CD4-positive, alpha-beta T cell (primary cell): ENCODE results near the gene SCLT1. TPM values are rescaled to one million over a fixed set of nuclear protein-coding genes. Genes with fewer than 3 reads are reported as not detected.

Experiments
- ATAC-seq: fragments of 200-7000 bp; cut with Tn5 transposase; one replicate; pipeline ENCODE4 v1.10.0; 2022; ENCODE audit warnings: mild to moderate bottlenecking; ENCODE audit not compliant: poor library complexity
- CTCF ChIA-PET: fragments of 350-600 bp; sonication (Branson Sonifier 250); formaldehyde crosslinking; loops from one replicate; lab custom pipeline; 2021; ENCODE audit warnings: antibody characterized with exemption, inconsistent platforms; lab: Charles Lee
- POLR2A ChIA-PET: fragments of 350-600 bp; sonication (Branson Sonifier 250); formaldehyde crosslinking; loops from one replicate; lab custom pipeline; 2021; ENCODE audit warnings: antibody characterized with exemption, inconsistent platforms; lab: Charles Lee
- DNase-seq, 14 experiments: peaks; one replicate each; pipeline ENCODE4 v3.0.0-alpha.2; 2013 to 2020; ENCODE audit warnings: mixed read lengths in 2 of 14
- H3K27ac ChIP-seq, 2 donors: one replicate each; pipeline versions ENCODE4 v1.5.1 to v1.7.0; 2013; ENCODE audit warnings: low read length in 2 of 2, low read depth in 1 of 2, mild to moderate bottlenecking in 1 of 2
- H3K27me3 ChIP-seq, 2 experiments: 1 replicate in 1 of 2; 2 replicates in 1 of 2; pipeline versions ENCODE4 v1.6.1 to v1.7.0; 2013; ENCODE audit warnings: low read length in 2 of 2, control low read depth in 1 of 2, mild to moderate bottlenecking in 1 of 2, moderate library complexity in 1 of 2; ENCODE audit not compliant: insufficient read depth in 2 of 2, control insufficient read depth in 1 of 2
- H3K36me3 ChIP-seq: one replicate; pipeline ENCODE4 v1.6.1; 2013; ENCODE audit warnings: low read length, control low read depth; ENCODE audit not compliant: insufficient read depth
- H3K4me1 ChIP-seq: one replicate; pipeline ENCODE4 v1.6.1; 2013; ENCODE audit warnings: low read length, control low read depth; ENCODE audit not compliant: insufficient read depth
- H3K4me3 ChIP-seq: one replicate; pipeline ENCODE4 v1.5.1; 2013; ENCODE audit warnings: mild to moderate bottlenecking, low read length, moderate library complexity
- H3K9me3 ChIP-seq, 2 experiments: 1 replicate in 1 of 2; 2 replicates in 1 of 2; pipeline versions ENCODE4 v1.6.1 to v1.7.0; 2013; ENCODE audit warnings: low read length in 2 of 2, mild to moderate bottlenecking in 2 of 2, control low read depth in 1 of 2, moderate library complexity in 1 of 2; ENCODE audit not compliant: control insufficient read depth in 1 of 2, insufficient read depth in 1 of 2
- H3K27ac Mint-ChIP-seq: one replicate; pipeline ENCODE4 v1.8.0; 2020; ENCODE audit warnings: mixed read lengths
- H3K27me3 Mint-ChIP-seq: one replicate; pipeline ENCODE4 v1.8.0; 2021; ENCODE audit warnings: mixed read lengths
- H3K36me3 Mint-ChIP-seq: one replicate; pipeline ENCODE4 v1.8.0; 2021; ENCODE audit warnings: low read depth, mixed read lengths
- H3K4me1 Mint-ChIP-seq: one replicate; pipeline ENCODE4 v1.8.0; 2021; ENCODE audit warnings: low read depth, mixed read lengths
- H3K4me3 Mint-ChIP-seq: one replicate; pipeline ENCODE4 v1.8.0; 2020; ENCODE audit warnings: mild to moderate bottlenecking, mixed read lengths
- H3K9me3 Mint-ChIP-seq: one replicate; pipeline ENCODE4 v1.8.0; 2020; ENCODE audit warnings: mixed read lengths
- intact Hi-C, 2 experiments: fragments of 100-400 bp; cut with DNase I in 1 of 2; cut with micrococcal nuclease in 1 of 2; formaldehyde crosslinking; loops; one replicate each; pipeline versions ENCODE4 v1.15.1 to v1.9.0; 2023 to 2025; cut with DNase I, micrococcal nuclease
- total RNA-seq, 174 experiments: library from RNA in 2 of 174; stranded (reverse) in 2 of 174; gene quantifications; one replicate each; pipeline ENCODE4 v1.2.3 and lab custom pipeline; 2021 to 2026
- TF ChIP-seq, protein P1 (sequence below): fragments of 200-600 bp; IDR thresholded peaks from one replicate; pipeline ENCODE4 v1.8.0; 2022; ENCODE audit warnings: antibody characterized with exemption, mild to moderate bottlenecking

The SCLT1 gene
- total RNA-seq, 2 experiments from 2014 or later, result 21.8 to 21.9 TPM

GRCh38 chr4:129064717-129065116, 28.6 kb downstream of the SCLT1 start:
- intact Hi-C loops, result no loop called here
- Mint-ChIP-seq H3K4me1 (no peaks in the 10 kb centered on the region), H3K27me3 (no peaks in the 10 kb centered on the region), H3K36me3 (peaks cover 93% of the 10 kb centered on the region), H3K27ac (no peak overlapping the region), H3K9me3 (peaks cover 34% of the 10 kb centered on the region), H3K4me3 (no peak overlapping the region)
- no peak for ATAC-seq
- no peak for DNase-seq
- H3K27ac ChIP-seq, result no peak overlapping the region
- TF ChIP-seq, protein P1, sequence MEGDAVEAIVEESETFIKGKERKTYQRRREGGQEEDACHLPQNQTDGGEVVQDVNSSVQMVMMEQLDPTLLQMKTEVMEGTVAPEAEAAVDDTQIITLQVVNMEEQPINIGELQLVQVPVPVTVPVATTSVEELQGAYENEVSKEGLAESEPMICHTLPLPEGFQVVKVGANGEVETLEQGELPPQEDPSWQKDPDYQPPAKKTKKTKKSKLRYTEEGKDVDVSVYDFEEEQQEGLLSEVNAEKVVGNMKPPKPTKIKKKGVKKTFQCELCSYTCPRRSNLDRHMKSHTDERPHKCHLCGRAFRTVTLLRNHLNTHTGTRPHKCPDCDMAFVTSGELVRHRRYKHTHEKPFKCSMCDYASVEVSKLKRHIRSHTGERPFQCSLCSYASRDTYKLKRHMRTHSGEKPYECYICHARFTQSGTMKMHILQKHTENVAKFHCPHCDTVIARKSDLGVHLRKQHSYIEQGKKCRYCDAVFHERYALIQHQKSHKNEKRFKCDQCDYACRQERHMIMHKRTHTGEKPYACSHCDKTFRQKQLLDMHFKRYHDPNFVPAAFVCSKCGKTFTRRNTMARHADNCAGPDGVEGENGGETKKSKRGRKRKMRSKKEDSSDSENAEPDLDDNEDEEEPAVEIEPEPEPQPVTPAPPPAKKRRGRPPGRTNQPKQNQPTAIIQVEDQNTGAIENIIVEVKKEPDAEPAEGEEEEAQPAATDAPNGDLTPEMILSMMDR, result no peak
- POLR2A ChIA-PET, result no interaction called here
- H3K9me3 ChIP-seq, result peaks cover 21 to 40% of the 10 kb centered on the region in 2 experiments
- H3K4me3 ChIP-seq, result no peak overlapping the region
- no peaks in the 10 kb centered on the region for H3K4me1 ChIP-seq
- no peaks in the 10 kb centered on the region for H3K27me3 ChIP-seq
- CTCF ChIA-PET, result no interaction called here
- no peaks in the 10 kb centered on the region for H3K36me3 ChIP-seq

- no peaks in the 10 kb centered on the region for H3K4me1 Mint-ChIP-seq
- no peak overlapping the region for H3K4me3 Mint-ChIP-seq
- peaks cover 38% of the 10 kb centered on the region for H3K9me3 Mint-ChIP-seq
- no peak overlapping the region for H3K27ac Mint-ChIP-seq
- no peaks in the 10 kb centered on the region for H3K4me1 ChIP-seq
- no peak overlapping the region for H3K27ac ChIP-seq
- H3K36me3 Mint-ChIP-seq, result peaks cover 92% of the 10 kb centered on the region
- H3K9me3 ChIP-seq, result peaks cover 21 to 49% of the 10 kb centered on the region in 2 experiments
- ChIA-PET CTCF (no interaction called here), POLR2A (no interaction called here)
- TF ChIP-seq, protein P1, result no peak
- ATAC-seq (no peak), DNase-seq (no peak)
- no peaks in the 10 kb centered on the region for H3K27me3 ChIP-seq
- no peaks in the 10 kb centered on the region for H3K36me3 ChIP-seq
- intact Hi-C loops, result no loop called here
- H3K27me3 Mint-ChIP-seq, result no peaks in the 10 kb centered on the region
- H3K4me3 ChIP-seq, result no peak overlapping the region
Measured at GRCh38 chr4:129063640-129064039, 29.7 kb downstream of the SCLT1 start.

GRCh38 chr4:129062580-129062979, 30.8 kb downstream of the SCLT1 start:
- Histone ChIP-seq H3K4me1 (no peaks in the 10 kb centered on the region), H3K36me3 (no peaks in the 10 kb centered on the region), H3K4me3 (no peak overlapping the region), H3K27me3 (no peaks in the 10 kb centered on the region), H3K9me3 (peaks cover 23 to 53% of the 10 kb centered on the region in 2 experiments), H3K27ac (no peak overlapping the region)
- TF ChIP-seq, protein P1, result no peak
- H3K36me3 Mint-ChIP-seq, result peaks cover 88% of the 10 kb centered on the region
- H3K4me1 Mint-ChIP-seq, result no peaks in the 10 kb centered on the region
- CTCF ChIA-PET, result interaction anchor here (1.1 kb wide), 1 partner anchor 11 kb away, joined by 3 read pairs; no protein-coding TSS in a partner anchor
- no peak overlapping the region for H3K4me3 Mint-ChIP-seq
- POLR2A ChIA-PET, result no interaction called here
- peaks cover 32% of the 10 kb centered on the region for H3K9me3 Mint-ChIP-seq
- no peak for DNase-seq
- no peak overlapping the region for H3K27ac Mint-ChIP-seq
- intact Hi-C loops, result no loop called here
- H3K27me3 Mint-ChIP-seq, result no peaks in the 10 kb centered on the region
- no peak for ATAC-seq
